HG02610 (cell line): ENCODE measurements around the gene JPT2.
"Not testable (repeated sequence)": the region's sequence is repeated elsewhere in the genome, so short reads cannot be mapped to it uniquely, and the experiment has no call there.

Experiments
- ATAC-seq: cut with Tn5 transposase; IDR thresholded peaks from one replicate; pipeline ENCODE4 v1.9.1; 2021; ENCODE audit warnings: mild to moderate bottlenecking, moderate library complexity; ENCODE audit not compliant: unreplicated experiment

Gene JPT2

DNA sequence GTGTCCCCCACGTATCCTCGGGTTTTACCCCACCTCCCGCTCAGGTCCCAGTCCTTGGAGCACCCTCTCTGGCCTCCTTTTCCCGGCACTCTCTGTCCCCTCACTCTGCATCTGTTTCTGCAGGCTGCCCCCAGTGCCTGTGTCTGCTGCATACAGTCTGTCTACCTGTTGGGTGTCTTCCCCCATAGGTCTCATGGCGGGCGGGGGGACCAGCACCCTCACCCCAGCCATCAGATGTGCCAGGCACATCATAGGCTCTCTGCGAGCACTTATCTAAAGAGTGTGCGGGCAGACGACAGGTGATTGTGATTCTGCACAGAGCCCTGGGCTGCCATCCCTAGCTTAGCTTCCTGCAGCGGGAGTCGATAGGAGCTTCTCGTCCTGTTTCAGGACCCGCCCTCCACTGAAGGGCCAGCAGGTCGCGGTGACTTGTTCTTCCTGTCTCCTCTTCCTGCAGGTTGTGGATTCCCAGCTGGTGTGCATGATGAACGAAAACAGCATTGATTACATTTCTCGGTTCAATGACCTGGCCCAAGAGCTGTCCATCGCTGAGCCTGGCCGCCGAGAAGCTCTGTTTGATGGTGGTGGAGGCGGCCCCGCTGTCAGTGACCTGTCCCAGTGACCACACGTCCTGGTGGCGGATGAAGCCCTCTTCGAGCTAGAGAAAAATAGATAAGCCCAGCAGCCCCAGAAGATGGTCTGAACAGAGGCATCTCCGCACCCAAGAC, 4.5 kb upstream of the JPT2 start:
- no peak for ATAC-seq

DNA sequence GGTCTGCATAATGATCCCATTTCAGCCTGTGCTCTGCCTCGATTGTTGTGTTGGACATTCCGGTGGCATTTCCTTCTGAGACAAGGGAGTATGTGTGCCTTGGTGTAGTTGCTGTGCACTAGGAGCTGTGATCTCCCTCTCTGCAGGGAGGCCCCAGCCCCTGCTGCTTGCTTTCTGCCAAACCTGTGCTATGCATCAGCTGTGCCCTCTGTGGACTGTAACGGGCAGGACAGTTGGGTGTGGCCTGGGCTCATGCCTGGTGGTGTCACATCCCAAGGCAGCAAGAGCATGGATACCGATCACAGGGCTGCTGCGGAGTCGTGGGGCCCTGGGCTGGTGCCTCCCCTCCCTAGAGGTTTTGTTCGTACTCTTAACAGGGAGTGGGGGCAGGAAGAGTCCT, 3.8 kb upstream of the JPT2 start:
- no peak for ATAC-seq

GRCh38 chr16:1674751-1675664, 3.1 kb upstream of the JPT2 start:
- no peak for ATAC-seq

DNA sequence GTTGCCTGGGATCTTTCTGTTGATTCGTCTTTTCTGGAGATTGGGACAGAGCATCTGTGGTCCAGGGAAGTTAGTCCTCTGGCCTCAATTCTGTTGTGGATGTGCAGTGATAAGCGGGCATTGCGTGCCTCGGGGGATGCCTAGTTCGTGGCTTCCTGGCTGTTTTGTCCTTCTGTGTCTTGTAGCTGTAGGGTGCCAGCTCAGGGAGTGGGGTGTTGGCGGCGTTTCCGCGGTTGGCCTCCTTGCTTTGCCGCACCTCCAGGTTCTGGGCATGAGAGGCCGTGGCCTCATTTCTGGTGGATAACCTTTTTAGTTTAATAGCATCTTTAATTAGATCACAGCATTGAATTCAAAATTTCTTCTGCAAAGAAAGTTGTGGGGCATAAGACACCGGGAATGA, 1.4 kb upstream of the JPT2 start:
- ATAC-seq, result no peak

DNA sequence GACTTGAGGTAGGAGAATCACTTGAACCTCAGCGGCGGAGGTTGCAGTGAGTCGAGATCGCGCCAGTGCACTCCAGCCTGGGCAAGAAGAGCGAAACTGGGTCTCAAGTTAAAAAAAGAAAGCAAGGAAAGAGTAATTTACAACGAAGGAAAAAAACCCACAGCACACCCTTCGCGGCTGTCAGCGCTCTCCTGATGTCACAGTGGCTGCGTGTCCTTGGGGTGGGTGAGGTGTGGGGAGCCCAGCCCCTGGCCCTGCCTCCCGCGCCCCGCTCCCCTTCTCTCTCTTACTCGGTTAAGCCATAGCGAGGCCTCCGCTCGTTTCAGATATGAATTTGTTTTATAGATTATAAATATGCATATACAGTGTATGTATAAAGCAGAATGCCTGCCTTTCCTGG, 740 bp upstream of the JPT2 start:
- no peak for ATAC-seq

DNA sequence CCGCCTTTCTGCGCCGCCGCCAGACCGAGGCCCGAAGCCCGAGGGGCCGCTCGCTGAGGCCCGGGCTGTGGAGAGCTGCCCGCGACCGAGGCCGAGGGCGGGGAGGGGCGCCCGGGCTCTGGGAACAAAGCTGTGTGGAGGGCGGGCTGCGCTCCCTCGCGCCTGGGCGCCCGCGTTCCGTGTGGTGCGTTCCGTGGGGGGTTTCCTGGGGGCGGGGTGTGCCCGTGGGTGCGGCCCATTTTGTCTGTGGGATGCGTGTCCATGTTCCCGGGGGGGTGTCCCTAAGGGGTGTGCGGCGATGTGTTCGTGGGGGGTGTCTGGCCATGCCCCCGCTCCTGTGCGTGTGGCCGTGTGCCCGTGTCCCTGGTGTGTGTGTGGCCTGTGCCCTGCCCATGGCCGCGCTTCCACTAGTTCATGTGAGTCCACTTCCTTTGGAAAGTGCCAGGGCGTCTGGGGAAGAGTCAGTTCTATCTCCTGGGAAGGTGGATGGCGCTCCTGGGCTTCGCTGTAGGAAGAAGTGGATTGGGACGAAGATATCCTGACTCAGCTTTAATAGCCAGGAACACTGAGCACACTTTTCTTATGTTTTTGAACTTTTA, 520 bp downstream of the JPT2 start:
- ATAC-seq, result no peak

- no peak for ATAC-seq
Observed at GRCh38 chr16:1680361-1680760, 2.3 kb downstream of the JPT2 start.

GRCh38 chr16:1681032-1681431, 3.0 kb downstream of the JPT2 start:
- ATAC-seq, result no peak

DNA sequence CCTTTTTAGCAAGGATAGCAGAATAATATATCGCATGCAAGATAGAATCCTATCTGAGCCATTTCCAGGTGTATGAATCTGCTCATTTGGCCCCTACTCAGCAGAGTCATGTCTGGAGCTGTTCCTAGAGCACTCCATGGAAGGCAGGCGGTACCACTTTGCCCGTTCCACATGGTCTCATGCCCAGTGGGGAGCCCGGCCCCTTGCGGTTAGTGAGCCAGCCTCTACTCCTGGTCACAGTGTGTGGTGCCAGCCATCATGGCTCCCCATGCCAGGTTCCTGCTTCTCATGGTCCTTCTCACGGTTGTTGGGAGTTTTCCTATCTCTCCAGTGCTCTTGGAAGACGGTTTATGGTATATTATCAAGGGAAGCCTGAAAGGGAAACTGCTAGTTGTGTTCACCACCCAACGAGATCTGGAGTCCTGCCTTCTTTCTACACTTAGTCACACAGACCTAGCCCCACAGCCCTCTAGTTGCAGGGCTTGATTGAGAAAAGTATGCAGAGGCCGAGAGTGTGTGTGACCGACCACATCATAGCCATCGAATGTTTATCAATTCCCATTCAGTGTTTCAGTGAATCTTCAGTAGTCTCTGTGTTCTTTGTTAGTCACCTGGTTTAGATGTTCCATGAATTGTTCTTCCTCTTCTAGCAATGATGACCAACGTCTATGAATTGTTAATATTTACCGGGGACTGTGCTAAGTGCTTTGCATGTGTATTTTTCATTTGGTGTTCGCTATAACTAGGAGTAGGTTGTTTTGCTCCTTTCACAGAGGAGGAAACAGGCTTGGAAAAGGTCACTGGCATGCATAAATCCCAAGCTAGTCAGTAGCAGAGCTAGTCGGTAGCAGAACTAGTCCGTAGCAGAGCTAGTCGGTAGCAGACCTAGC, 9.6 kb downstream of the JPT2 start:
- no peak for ATAC-seq

GRCh38 chr16:1688807-1689560, 10.9 kb downstream of the JPT2 start:
- ATAC-seq, result no peak

DNA sequence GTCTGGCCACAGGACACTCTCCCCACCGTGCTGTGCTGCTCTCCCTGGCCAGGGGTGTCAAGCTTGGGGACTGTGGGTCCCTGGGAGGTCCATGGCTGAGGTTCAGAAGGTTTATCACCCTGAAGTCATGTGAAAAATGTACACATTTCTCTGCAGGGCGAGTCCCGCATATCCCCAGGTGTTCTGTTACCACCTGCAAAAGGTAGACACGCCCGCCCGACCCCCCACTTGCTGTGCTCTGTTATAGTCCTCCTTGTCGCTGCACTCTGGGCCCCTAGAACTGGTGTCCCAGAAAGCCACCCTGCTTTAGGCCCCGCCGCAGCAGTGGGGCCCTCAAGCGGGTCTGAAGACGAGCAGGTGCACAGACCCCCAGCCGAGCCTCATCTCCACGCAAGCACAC, 11.8 kb downstream of the JPT2 start:
- ATAC-seq, result no peak

DNA sequence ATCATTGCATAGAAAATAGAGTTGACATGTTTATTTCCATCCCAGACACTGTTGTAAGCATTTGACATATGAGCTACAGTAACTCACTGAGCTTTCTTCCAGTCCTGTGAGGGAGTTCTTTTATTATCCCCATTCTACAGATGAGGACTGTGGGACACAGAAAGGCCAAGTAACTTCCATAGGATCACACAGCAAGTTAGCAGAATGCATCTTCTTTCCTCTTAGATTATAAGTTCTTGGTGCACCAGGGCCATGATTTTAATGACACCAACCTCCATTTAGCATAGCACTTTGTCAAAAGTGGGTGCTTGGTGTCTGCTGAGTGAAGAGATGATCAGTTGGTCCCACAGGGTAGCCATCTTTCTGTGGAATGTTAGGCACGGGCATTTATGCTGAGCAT, 12.7 kb downstream of the JPT2 start:
- ATAC-seq, result no peak

GRCh38 chr16:1691276-1691675, 13.2 kb downstream of the JPT2 start:
- ATAC-seq, result no peak

- ATAC-seq, result no peak
Observed at GRCh38 chr16:1691956-1692355, 13.9 kb downstream of the JPT2 start.

DNA sequence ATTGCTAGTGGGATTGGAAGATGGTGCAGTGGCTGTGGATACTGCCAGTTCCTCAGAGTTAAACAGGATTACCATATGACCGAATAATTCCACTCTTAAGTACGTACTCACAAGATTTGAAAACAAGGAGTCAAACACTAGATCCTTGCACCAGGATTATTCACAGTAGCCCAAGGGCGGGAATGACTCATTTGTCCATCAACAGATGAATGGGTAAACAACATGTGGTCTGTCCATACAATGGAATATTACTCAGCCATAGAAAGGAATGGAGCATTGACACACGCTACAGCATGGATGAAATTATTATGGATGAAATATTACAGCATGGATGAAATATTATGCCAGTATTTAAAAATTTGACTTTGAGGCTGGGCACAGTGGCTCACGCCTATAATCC, 18.8 kb downstream of the JPT2 start:
- no peak for ATAC-seq

GRCh38 chr16:1698680-1699079, 20.6 kb downstream of the JPT2 start:
- no peak for ATAC-seq

- no peak for ATAC-seq
Observed at GRCh38 chr16:1700246-1700645, 22.2 kb downstream of the JPT2 start.

DNA sequence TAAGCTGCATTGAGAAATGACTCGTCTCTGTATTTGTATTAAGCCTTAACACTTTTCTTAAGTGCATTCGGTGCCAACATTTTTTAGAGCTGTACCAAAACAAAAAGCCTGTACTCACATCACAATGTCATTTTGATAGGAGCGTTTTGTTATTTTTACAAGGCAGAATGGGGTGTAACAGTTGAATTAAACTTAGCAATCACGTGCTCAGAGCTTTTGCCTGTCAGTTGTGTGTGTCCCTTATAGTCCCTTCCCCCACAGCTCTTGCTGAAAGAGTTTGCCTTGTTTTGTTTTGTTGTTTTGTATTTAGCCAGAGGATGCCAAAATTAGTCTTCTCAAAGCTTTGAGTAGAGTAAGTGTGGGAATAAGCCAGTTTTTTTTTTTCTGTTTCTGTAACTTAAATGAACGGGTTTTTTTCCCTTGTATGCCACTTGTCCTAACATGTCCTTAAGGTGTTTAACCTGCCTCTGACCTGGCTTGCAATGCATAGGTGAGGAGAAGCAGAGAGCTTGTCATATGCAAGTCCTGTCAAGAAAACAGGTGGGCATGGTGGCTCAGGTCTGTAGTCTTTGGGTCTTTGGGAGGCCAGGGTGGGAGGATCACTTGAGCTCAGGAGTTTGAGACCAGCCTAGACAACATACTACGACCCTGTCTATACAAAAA, 23.3 kb downstream of the JPT2 start:
- ATAC-seq, result no peak

DNA sequence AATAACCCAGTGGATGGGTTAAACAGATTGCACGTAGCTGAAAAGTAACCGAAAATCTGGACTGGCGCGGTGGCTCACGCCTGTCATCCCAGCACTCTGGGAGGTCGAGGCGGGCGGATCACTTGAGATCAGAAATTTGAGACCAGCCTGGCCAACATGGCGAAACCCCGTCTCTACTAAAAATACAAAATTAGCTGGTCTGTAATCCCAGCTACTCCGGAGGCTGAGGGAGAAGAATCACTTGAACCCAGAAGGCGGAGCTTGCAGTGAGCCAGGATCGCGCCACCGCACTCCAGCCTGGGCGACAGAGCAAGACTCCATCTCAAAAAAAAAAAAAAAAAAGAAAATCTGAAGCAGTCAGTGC, 27.2 kb downstream of the JPT2 start:
- not testable (repeated sequence) for ATAC-seq
